NCI-H2227 (cell line): Measurements from ENCODE around the gene CD96.

Source experiments
- DNase-seq: peaks from one replicate; lab custom pipeline; 2025; ENCODE audit not compliant: unreplicated experiment; lab: John Stamatoyannopoulos, UW

Gene CD96

DNA sequence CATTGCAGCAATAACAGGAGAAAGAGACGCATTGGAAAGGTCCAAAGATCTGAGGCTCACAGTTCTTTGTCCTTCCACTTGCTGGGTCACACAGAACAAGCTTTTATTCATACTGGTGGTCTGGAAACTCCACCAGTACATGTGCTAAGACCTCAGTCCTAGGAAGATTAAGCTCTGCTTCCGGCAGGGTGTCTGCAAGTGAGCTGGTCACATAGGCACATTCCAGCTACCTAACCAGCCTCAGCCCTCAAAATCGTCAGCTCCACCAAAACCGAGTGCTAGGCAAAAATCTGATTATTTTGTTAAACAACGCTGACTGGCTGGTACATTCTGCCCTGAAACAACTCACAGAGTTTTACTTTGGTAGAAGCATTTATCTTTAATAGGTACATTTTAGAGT, 50.9 kb downstream of the CD96 start:
- no peak for DNase-seq

DNA sequence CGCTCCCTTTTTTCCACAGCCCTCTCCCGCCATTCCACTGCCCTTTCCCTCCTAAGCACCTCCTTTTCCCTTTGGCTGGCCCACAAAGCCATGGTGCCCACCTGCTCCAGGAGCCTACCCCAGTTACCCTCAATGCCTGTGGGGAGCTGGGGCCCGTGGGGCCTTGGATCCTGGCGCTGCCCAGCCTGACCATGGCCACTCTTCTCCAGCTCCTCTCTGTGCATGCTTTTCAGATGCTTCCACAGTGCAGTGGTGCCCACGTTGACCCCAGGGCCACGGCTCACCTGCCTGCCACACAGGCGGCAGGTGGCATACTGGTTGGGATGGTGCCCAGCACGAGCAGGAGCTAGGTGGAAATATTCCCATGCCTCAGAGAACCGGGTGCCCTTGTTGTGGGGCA, 51.7 kb downstream of the CD96 start:
- DNase-seq, result no peak

DNA sequence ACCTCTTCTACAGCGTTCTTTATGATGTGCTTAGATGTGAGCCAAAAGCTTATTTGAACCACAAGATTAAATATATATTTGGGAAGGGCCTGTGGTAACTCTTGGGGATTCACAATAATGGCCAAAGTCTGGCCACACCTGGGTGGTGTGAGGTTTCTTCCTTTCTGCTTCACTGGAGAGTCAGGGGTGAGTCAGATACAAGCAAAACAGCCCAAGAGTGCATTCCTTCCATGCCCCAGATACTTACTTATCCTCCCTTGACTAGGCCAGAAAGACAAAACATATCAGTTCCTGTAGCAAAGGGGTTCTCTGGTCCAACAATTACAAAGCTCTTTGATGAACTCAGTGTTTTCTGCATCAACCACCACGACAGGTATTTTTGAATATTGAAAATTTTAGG, 52.2 kb downstream of the CD96 start:
- DNase-seq, result no peak

DNA sequence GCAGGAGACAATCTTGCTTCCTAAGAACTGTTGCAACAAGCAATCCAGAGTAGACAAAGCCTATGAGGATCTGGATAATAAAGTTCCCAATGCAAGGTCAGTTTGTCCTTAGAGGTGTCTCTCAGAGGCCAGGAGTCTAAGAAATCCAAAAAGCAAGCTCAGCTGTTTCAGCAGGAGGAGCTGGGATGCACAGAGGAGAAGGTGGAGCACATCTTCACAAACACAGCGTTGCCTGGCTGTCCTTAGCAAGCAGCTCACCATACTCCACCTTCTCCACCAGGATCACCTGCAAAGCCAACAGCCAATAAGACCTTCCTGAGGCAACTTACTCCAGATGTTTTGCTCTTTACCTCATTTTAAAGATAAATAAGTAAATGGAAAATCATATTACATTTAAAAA, 52.8 kb downstream of the CD96 start:
- no peak for DNase-seq

DNA sequence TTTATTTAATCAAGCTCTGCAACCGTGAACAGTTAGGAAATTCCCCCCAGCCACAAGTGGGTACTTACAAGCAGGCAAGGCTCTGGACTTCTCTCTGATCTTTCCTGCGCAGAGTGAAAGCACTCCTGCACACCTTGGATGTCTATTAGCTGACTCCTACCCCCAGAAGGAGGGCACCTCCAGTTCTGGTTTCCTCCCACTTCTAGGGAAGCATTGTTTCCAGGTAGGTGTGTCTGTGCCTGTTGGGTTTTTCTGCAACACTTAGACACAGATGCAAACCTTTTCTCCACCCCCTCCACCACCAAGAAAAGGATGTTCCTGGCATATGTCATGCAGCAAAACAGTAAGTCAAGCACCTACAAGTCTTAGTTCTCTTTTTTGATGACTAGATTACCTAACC, 53.2 kb downstream of the CD96 start, which contains the start of gene ZBED2:
Gene ZBED2 (minus strand): TSS at position 115 of the 400 bp plus-strand sequence. CDS start 1,145 bp downstream, outside the sequence.
- DNase-seq, result no peak

DNA sequence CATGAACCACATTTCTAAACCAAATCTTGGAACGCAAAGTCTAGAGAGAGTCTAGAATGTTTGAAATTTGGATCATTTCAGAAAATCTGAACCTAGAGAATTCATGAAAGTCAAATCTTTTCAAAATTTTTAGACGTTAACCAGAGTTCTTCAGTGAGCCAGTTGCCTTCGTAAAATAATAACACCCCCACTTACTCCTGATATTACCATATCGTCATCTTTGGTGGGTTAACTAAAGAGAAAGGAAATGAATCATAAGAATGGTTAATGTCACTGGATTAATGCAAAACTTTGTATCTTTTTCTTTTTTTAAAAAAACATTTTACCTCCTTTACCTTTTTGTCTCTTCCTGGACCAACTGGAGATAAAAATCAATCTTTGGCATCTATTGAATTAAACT, 54.3 kb downstream of the CD96 start:
- no peak for DNase-seq

DNA sequence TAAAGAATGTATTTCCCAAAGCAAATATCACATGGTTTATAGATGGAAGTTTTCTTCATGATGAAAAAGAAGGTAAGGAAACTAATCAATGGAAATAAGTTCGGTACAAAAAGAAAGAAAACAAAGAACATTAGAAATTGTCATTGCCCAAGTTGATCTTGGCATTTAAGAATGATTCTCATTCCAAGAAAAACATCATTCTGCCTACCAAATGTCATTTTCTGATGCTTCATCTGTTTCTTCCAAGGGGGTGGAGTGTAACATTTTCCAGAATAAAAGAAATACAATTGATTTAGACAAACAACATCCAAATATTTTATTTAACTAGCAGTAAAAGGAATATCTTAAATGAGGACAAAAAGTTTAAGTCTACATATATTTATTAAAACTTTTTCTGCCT, 56.1 kb downstream of the CD96 start:
- no peak for DNase-seq

DNA sequence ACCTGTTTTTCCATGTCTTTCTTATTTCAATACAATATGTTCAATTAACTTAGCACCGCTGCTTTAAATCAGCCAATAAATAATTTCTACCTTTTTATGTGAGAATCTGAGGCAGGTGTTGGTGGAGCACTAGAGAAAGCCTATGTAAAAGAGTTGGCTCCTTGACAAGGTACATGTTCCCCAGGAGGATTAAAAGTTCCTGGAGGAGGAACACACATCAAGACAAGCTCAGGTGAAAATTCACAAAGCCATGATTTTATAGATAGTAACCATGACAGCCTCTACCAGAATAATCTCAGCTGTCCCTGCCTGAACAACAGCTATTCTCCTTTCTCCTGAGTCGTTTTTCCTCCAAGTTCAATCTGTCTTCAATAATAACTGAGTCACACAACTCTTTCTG, 56.6 kb downstream of the CD96 start:
- no peak for DNase-seq

DNA sequence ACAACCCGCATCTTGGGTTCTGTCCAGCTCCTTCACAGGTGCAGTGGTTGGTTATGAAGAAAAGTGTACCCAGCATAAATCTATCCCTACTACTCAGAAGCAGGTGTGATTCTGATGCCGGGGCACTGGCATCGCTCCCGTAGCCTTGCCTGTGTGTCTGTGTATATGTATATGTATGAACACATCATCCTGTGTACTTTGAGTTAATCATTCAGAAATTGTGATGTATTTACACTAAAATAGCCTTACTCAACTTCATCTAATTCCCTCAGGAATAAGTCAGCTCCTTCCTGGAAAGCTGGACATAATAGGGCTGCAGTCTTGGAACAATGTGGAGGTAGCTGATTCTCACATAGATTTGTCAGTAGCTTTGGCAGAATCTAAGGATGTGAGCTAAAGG, 59.8 kb downstream of the CD96 start:
- no peak for DNase-seq

DNA sequence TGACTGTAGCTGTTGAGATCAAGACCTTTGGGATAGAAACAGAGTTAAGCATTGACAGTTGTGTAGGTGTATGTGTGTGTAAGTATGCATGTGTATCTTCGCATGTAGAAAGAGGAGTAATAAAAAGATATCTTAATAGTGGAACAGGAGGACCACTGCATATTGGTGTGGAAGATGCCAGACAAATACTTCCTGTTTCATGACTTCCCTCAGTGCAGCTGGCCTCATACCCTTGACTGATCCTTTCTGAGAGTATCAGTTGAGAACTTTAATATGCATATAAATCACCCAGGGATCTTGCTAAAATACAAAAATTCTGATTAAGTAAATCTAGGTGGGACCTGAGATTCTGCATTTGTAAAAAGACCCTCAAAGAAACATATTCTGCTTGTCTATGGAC, 61.7 kb downstream of the CD96 start:
- DNase-seq, result no peak

DNA sequence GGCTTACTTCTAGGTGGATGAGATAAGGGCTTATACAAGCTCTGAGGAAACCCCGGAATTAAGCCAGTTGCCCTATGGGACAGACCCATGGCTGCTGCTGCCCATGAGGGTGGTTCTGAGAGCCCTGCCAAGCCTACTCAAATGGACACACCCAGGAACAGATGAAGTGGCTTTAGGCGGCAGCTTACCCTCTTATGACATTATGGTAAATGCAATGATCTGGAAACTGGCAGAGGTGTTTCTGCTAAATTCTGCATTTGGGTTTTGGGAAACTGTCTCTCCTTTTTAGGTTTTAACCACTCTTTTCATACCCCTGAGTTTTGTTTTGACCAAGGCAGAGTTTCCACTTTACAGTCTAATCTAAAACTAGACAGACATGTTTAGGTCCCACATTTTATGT, 62.1 kb downstream of the CD96 start:
- DNase-seq, result no peak

DNA sequence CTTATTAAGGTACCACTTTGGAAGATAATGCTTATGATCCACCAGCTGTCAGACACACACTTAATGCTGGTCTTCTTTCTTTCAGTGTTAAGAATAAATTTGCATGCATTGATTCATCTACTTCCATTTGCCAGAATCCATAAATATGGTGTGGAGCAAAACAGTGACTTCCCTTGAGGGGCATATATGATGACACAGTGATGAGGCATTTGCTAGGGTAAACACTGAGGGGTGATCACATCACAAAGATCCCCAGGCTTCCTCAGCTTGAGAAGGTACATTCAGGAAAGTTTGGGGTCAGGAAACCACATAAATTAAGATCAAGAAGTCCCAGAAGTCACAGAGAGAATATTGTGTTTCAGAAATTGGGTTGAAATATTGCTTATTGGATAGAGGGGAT, 63.0 kb downstream of the CD96 start:
- DNase-seq, result no peak

DNA sequence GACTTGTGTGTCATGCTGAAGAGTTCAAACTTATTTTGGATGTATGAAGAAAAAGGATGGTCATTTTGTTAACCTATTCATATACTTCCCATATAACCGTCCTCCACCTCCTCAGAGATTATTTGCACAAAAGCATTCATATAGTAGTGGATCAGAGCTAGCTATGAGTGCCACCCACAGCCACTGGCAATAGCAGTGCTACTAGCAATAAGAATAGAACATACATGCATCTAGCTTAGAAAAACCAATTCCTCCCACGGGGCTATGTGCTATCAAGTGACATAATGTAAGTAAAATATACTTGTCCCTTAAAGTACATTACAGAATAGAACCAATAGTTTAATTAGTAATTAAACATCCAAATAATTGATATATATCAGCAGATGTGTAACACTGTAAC, 63.5 kb downstream of the CD96 start:
- DNase-seq, result no peak

DNA sequence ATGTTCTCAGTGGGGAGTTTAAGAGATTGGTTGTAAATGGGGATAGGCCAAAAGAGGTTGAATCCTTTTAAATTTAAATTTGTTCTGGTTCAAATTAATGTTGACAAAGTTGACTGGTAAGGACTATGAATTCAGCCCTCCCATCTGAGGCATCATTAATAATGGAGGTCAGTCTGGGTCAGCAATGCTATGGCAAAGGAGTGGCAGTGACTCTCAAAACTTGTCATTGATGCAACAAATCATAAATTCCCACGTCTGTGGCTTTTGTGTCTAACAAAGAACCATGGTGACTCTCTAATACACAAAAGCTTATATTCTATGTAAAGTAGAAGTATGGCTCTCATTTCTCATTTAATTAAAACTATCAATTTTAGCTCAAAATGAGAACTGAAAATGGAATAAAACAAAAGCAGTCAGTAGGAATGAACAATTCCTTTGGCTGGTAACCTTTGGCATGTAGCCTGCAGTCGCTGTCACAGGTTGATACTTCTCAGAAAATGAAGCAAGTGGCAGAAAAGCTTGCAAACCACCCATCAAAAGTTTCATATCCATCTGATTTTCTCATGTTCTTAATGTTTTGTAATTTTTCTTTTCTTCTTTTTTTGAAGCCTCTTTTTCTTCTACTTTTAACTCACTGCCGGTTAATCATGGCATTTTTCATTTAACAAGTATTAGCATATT, 65.4 kb downstream of the CD96 start:
- no peak for DNase-seq

DNA sequence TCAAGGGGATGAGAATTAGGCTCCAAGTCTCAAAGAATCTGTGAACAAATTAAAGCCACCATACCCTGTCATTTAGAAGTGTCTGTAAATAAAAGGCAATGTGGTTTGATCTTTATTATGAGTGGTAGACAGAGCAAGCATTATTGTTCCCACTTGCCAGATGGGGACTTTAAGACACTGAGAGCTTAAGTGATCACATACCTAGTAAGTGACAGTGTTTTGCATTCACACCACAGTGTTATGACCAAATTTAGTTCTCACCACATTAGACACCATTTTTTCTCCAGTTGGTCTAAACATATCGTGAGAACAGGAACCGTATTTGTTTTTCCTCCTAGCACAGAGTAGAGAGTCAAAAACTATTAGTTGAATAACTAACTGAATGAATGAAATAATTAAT, 66.4 kb downstream of the CD96 start:
- no peak for DNase-seq

DNA sequence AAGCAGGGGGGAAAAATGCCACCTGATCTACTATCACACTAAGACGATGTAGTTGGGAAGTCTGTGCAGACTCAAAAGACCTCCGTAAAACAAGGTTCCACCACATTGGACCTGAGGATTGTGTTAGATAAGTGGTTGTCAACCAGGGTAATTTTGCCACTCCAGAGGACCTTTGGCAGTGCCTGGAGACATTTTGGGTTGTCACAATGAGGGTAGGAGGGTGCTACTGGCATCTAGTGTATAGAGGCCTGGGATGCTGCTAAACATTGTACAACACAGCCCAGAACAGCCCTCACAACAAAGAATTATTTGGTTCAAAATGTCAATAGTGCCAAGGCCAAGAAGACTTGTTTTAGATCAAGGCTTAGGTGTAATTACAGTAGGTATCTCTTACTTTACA, 67.7 kb downstream of the CD96 start:
- no peak for DNase-seq

DNA sequence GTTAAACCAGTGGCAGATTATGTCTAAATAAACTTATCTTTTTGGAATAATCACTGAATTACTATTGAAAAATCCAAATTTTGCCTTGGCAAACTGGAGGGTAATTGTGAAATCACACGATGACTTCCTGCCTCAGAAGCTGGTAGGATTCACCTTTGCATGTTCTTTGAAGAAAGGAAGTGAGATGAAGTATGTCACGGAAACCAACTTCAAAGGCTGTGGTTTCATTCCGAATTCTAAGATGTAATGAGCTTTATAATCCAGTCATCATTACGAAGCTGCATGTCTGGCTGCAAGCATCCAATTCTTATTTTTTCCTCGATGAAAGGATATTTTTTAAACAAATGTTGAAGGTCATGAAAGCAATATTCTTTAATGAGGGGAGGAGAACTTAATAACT, 68.2 kb downstream of the CD96 start:
- no peak for DNase-seq

DNA sequence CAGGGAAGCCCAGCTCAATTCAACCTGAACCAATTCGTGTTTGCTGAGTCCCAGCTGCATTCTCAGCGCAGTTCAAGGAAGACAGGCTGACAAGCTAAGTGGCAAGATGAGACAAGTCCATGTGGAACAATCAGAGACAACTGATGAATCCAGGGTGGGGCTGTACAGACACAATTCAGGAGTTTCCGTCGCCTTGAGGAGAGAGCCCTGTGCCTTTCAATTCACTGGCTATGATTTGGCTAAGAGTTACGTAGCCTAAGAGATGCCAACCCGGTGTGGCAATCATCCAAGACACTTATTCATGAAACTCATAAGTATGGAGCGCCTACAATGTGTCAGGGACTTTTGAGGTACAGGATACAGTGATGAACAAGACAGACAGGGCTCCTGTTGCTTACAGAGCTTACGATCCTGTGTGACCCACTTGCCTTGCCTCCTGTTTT, 68.6 kb downstream of the CD96 start:
- DNase-seq, result no peak

DNA sequence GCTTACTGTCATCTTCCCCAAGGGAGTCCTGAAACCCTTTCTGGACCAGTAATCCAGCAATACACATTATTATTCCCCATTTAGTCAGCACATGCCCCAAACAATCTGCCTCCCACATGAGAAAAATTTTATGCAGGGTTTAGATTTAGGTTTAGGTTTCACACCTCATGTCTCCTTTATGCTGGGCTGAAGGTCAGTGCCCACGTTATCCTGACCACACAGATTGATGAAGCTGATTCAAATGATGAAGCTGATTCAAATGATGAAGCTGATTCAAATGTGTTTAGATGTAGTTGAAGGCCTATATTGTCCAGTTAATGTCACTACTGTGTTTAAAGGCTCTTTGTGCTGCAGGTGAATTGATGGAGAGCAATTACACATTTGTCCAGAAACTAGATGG, 71.3 kb downstream of the CD96 start:
- DNase-seq, result no peak

DNA sequence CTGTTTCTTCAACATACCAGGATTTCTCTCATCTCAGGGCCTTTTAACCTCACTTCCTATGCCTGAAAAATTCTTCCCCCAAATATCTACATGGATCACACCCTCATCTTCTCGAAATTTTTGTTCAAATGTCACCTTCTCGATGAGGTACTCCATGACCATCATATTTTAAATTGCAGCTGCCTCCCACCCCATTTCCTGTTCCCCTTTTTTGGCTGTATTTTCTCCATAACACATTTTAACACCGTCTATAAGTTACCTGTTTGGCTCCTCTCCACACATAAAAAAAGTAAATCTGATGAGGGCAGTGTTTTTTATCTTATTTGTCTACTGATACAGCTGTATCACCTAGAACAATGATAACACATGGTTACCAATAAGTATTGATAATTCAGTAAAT, 73.9 kb downstream of the CD96 start:
- no peak for DNase-seq

DNA sequence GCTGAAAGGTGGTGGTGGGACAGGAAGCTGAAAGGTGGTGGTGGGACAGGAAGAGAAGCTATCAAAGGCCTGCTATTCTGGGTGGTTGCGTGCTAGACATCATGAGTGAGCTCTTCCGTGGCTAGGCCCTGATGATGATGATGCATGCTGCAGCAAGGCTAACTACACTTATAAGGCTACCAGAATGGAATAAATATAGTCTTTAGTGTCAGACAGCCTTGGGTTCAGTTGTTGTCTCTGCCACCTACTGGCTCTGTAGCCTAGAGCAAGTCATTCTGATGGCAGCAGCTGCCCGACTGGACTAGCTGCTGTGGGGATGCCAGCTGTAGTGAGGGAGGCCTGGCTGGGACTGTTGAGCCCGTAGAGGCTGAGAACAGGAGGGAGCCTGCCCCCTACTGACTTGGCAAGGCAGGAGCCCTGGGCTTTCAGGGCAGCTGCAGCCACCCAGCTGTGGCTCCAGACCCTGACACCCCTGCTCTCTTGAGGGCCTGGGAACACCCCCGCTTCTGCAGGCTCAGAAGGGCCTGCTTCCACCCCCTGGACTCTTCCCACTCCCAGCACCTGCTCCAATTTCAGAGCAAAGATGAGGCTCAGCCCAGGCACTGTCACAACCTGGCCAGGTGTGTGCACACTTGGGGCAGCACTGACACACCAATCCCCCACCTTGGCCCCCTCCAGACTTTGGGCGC, 74.6 kb downstream of the CD96 start:
- no peak for DNase-seq

DNA sequence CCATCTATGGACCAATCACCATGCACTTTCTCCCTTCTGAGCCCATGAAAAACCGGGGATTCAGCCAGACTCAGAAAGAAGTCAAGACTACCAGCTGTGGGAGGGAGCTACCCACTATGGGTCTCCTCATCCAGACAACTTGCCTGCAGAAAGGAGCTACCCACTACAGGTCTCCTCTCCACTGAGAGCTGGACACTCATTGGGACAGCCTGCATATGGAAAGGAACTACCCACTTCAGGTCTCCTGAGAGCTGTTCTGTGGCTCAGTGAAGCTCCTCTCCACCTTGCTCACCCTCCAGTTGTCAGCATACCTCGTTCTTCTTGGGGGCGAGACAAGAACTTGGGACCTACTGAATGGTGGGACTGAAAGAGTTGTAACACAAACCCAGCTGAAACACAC, 75.4 kb downstream of the CD96 start:
- no peak for DNase-seq
